GM21529 (cell line): Measurements from ENCODE around the gene MOB3A.
"Not testable (repeated sequence)": the region's sequence is repeated elsewhere in the genome, so short reads cannot be mapped to it uniquely, and the experiment has no call there.

Experiments
- ATAC-seq: cut with Tn5 transposase; IDR thresholded peaks from one replicate; pipeline ENCODE4 v1.9.1; 2021; ENCODE audit not compliant: unreplicated experiment

MOB3A gene

DNA sequence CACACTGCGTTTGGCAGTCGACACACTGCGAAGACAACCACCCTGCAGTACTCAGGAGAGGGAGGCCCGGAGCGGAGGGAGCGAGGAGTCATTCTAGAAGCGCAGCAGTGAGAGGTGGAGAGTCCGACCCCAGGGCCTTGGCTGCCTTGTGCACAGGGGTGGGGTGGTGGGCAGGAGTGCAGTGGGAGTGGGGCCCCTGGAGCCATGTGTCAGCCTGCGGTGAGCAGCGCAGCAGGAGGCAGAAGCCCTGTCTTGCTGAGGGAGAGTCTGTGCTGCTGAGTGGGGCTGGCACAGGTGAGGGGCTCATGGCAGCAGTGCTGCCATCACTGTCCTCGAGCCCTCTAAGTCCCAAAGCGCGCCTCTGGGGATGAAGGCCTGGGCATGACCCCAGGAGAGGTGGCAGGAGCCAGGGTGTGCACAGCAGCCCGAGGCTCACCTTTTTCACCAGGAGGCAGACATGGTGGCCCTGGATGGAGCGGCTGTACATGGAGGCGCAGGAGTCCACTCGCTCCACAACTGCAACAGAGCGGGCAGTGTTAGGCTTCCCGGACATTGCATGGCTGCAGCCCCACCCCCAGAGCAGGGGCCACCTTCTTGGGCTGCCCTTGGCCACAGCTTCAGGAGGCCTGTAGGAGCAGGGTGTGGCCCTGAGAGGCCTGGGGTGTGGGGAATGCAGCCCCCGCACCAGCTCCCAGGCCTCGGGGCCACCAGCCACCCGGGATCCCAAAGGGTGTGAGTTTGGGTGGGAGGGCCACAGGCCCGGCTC is 12.3 kb upstream of the MOB3A start:
- no peak for ATAC-seq

DNA sequence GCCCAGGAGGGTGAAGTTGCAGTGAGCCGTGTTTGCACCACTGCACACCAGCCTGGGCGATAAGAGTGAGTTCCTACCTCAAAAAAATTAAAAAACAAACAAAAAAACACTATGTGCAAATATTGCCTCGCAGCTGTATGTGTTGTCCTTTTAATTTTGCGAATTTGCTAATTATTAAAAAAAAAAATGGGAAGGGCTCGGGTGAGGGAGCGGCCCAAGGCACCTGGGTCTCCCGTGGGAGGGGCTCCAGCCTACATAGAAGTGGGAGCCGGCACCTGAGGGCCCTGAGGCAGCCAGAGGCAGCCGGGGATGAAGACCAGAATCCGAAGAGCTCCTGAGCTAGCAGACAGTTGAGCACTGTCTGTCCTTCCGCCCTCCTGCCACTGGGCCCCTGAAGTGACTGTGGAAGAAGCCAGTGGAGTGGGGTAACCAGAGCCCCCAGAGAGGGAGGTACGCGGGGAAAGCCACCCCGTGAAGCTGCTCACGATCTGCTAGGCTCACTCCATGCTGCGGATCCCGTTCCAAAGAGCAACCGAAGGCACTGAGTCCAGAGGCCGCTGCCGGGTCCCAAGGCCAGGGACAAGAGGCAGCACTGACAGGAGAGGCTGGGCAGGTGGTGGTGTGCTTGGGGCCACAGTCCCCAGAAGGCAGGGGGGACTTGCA is 7.0 kb upstream of the MOB3A start:
- no peak for ATAC-seq

DNA sequence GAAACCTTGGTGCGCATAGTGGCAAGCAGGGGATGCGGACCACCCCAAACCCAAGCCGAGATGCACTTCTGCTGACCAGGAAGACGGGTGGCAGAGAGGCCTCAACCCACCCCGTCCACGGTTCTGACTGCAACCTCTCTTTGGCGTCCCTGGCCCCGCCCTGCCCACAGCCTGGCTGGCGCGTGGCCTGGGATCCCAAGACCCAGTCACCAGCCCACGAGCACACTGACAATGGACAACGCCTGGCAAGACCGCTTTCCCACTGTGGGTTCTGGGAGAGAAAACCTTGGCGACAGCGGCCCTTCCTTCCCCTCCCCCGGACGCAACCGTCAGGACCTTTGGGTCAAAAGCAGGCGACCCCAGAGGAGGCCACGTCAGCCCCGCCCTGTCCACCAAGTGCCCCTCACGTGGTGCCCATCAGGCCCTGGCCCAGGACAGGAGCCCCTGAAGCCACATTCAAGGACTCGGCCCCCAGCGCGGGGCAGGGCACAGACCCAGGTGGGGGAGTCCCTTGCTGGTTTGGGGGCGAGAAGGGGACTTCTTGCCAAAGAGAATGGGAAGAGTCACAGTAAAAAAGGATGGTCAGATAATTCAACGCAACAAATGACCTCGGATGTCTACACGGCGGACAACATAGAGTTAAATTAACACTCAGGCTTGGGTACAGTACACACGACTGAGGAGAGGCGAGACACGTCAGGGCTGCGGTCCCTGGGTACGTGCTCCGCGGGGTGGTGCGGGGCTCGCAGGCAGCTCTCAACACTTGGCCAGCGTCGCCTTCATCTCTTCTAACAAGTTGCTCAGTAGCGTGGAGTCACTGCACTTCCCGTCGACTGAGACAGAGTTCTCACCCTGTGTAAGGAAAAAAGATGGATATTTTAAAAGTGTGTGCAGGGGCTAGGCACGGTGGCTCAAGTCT is 5.5 kb upstream of the MOB3A start:
- no peak for ATAC-seq

DNA sequence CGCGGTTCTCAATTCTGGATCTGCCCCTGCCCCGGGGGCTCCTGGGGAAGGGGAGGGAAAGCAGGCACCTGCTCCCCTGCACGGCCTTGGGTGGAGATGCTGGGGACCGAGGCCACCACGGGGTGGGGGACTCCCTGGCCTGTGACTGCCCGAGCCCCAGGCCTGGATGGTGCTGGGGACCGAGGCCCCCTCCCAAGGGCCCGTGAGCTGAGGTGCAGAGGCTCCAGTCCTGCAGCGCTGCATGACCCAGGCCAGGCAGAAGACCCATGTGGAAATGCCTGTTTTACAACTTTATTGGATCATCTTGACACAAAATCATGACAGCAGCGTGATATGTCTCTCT is 4.6 kb upstream of the MOB3A start:
- no peak for ATAC-seq

DNA sequence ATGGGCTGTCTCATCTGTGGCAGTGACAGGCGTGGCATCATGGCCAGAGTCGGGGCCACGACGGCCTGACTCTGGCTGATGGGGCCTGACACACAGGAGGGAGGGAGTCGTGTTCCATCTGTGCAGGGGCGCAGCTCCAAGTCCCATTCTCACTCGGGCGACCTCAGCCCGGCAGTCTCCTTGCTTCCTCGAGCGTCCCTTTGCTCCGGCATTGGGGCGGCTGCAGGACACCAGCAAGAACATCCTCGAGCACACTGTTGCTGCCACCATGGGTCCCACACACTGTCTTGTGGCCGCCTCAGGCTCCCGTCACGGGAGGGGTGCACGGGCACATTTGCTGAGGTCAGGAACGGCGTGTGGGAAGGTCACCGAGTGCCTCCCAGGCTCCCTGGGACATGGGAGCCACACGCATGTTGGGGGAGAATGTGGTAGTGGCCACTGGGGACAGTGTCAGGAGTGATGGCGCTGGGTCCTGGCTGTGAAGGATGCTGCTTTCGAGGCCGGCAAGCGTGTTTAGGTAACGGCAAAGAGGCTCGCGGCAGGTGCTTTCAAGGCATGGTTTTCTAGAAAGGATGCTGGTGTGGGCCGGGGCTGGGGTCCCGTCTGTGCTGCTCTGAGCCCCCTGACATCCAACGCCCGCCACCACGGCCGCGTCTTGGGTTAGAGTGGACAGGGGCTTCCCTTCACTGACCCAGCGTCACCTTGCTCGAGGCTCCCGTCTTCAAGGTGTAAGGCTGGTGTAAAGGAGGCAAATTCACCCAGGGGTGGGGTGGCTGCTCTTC is 4.0 kb upstream of the MOB3A start:
- ATAC-seq, result no peak

DNA sequence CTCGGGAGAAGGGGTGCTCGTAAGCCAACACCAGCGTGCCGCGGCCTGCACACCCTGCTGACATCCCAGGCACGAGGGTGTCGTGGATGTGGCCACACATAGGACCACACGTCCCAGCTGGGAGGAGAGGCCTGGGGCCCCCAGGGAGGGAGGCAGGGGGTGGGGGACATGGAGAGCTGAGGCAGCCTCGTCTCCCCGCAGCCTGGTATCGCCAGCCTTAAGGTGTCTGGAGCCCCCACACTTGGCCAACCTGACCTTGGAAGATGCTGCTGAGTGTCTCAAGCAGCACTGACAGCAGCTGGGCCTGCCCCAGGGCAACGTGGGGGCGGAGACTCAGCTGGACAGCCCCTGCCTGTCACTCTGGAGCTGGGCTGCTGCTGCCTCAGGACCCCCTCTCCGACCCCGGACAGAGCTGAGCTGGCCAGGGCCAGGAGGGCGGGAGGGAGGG is 3.0 kb upstream of the MOB3A start:
- no peak for ATAC-seq

DNA sequence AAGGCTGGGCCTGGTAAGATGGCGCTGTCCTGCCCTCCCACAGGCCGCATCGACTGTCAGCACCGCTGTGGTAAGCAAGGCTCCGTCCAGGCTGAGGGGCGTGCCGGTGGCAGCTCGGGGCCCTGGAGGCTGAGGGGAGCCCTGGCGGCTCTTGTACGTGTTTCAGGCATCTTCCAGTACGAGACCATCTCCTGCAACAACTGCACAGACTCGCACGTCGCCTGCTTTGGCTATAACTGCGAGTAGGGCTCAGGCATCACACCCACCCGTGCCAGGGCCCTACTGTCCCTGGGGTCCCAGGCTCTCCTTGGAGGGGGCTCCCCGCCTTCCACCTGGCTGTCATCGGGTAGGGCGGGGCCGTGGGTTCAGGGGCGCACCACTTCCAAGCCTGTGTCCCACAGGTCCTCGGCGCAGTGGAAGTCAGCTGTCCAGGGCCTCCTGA is 1.8 kb upstream of the MOB3A start:
- ATAC-seq, result no peak

DNA sequence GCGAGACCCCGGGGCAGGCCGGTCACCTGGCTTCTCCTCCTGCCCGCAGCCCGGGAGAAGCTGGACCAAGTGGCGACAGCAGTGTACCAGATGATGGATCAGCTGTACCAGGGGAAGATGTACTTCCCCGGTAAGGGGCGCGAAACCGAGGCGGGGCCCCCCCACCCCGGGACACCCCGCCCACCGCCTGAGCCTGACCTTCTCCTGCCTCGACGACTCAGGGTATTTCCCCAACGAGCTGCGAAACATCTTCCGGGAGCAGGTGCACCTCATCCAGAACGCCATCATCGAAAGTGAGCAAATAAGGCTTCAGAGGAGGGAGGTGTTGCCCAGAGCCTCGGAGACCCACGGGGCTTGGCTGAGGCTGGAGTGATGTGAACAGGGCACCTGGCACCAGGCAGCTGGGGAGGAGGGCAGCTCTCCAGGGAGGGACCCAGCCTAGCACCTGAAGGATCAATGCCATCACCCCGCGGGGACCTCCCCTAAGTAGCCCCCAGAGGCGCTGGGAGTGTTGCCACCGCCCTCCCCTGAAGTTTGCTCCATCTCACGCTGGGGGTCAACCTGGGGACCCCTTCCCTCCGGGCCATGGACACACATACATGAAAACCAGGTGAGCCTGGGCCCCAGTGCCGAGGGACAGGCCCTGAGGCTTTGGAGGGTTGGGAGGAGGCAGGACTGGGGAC is 1.2 kb upstream of the MOB3A start:
- ATAC-seq, result no peak

DNA sequence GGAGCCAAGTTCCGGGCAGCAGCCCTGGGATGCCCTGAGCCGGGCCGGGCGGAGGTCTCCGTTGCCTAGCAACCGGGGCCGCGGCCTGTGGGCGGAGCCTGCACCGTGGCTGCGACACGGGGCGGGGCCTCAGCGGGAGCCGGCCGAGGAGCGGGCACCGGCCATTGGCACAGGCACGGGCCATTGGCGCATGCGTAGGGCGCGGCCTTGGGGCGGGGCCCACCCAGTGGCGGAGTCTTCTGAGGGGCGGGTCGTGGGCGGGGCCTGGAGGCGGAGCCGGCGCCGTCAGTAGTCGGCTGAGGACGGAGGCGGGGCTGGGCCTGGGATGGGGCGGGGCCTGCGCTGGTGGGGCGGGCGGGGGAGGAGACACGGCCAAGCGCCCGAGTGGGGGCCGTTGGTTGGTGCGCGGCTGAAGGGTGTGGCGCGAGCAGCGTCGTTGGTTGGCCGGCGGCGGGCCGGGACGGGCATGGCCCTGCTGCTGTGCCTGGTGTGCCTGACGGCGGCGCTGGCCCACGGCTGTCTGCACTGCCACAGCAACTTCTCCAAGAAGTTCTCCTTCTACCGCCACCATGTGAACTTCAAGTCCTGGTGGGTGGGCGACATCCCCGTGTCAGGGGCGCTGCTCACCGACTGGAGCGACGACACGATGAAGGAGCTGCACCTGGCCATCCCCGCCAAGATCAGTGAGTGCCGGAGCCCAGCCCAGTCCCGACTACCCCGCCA is 515 bp upstream of the MOB3A start, which contains the start of gene IZUMO4:
IZUMO4 (plus strand) TSS at position 436 of the 723 bp plus-strand sequence; CDS start at position 467, 31 bp downstream.
- peak; percentile 63 for ATAC-seq

DNA sequence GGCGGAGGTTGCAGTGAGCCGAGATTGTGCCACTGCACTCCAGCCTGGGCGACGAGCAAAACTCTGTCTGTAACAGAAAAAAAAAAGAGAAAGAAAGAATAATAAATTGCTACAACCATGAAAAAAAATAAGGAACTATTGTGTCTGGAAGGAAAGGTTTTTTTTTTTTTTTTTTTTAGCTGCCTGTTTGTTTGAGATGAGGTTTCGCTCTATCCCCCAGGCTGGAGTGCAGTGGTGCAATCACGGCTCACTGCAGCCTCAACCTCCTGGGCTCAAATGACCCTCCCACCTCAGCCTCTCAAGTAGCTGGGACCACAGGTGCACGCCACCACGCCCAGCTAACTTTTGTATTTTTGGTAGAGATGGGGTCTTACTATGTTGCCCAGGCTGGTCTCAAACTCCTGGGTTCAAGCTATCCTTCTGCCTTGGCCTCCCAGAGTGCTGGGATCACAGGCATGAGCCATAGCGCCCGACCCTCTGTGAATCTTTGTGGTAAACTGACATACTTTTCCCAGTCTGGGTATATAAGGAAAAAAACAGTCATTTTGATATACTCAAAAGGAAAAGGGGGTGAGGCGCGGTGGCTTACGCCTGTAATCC is 4.1 kb downstream of the MOB3A start:
- ATAC-seq, result not testable (repeated sequence)

DNA sequence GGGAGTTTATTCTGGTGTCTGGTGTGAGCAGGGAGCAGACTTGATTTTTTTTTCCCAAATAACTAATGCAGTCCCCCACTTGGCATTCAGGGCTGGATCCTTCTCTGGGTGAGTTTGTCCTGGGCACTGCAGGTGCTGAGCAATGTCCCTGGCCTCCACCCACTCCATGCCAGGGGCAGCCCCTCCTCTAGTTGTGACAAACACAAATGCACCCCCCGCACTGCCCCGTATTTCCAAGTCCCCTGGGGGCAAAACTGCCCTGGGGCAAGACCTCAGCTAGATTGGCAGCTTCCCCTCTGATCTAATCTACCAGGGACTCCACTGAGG is 6.4 kb downstream of the MOB3A start:
- peak; percentile 2 for ATAC-seq

DNA sequence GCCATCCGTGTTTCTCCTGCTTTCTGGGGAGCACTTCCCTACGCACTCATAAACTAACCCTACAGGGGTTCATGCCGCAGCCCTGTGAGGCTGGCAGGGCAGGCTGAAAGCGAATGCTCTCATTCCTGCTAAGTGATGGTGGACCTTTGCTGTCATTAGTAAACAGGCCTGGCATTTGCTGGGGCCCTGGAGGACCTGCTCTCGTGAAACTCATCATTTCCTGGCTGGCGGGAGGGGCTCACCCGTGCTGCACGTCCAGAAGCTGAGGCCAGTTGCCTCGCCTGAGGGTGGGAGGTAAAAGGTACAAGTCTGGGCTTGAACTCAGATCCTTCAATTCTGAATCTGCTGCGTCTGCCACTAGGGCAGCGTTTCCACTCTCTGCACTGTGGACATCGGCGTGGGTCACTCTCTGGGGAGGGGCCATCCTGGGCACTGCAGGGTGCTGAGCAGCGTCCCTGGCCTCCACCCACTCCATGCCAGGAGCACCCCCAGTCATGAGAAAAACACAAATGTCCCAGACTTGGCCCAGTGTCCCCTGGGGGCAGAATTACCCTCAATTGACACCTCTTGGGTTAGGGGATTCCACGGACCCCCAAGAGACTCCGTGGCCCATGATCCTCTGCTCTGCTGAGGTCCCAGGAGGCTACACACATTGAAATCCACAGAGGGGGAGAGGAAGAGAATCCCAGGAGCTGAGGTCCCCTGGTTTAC is 7.0 kb downstream of the MOB3A start:
- no peak for ATAC-seq

DNA sequence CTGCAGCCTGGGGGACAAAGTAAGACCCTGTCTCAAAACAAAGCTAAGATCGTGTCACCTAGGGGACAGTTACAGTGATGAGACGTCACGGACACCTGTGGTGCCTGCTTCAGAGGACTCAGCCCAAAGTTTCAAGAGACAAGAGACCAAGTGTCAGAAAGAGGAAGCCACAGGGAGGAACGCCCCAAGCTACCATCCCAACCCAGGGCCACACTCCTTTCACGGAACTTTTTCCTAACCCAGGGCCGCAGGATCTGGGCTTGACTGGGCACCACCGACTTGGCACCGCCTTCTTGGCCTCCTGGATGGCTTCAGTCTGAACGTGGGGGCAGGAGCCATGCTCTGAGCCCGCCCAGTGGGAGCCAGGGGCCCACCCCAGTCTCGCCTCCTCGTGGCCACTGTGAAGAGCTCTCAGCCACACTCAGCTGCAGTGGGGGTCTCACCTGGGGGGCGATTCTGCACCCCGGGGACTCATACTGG is 8.5 kb downstream of the MOB3A start:
- no peak for ATAC-seq

DNA sequence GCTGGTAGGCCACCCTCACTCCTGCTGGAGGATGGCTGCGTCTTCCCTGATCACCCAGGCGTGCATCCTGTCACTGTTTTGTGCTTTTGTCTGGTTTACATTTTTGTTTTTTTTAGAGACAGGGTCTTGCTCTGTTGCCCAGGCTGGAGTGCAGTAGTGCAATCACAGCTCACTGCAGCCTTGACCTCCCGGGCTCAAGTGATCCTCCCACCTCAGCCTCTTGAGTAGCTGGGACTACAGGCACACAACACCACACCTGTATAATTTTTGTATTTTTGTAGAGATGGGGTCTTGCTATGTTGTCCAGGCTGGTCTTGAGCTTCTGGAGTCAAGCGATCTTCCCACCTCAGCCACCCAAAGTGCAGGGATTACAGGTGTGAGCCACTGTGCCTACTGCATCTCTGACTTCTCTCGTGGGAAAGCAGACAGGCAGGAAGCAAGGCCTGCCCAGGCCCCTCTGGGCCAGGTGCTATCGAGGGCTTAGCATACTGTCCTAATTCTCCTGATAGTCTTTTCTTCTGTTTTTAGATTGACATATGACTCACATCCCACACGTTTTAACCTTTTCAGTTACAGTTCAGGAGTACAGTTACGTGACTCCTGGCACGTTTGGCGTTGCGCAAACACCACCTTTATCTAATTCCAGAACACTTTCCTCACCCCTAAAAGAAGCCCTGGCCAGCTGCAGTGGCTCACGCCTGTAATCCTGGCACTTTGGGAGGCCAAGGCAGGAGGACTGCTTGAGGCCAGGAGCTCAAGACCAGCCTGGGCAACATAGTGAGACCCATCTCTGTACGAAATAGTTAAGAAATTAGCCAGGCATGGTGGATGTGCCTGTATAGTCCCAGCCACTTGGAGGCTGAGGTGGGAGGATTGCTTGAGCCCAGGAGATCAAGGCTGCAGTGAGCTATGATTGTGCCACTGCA is 9.2 kb downstream of the MOB3A start:
- ATAC-seq, result not testable (repeated sequence)

DNA sequence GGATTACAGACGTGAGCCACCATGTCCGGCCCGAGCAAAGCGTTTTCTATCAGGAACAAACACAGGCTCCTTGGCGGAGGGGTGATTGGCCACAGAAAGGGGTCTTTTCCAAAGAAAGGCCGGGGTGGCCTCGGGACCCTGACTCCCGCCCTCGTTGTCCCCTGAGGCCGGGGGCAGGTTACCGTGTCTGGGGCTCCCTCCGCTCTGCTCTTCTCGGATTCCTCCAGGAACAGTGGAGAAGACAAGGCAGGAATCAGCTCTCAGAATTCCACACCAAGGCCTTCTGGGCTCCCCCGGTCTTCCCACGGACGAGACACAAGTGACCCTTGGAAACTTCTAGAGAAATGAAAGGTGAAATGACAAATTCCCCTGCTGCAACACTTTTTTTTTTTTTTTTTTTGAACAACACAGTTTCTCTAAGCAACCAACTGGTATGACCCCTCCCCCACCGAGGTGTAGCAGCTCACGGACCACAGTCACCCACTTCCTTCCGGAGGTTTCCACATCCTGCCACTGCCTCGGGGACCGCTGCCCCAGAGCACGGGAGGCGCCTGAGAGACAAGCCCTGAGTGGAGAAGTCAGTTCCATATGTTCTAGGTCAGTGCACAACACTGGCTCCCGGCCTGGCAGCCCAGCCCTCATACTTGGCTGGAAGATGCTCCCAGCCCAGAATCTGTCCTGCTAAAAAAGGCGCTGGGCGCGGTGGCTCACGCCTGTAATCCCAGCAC is 11.0 kb downstream of the MOB3A start:
- ATAC-seq, result peak; percentile 36

DNA sequence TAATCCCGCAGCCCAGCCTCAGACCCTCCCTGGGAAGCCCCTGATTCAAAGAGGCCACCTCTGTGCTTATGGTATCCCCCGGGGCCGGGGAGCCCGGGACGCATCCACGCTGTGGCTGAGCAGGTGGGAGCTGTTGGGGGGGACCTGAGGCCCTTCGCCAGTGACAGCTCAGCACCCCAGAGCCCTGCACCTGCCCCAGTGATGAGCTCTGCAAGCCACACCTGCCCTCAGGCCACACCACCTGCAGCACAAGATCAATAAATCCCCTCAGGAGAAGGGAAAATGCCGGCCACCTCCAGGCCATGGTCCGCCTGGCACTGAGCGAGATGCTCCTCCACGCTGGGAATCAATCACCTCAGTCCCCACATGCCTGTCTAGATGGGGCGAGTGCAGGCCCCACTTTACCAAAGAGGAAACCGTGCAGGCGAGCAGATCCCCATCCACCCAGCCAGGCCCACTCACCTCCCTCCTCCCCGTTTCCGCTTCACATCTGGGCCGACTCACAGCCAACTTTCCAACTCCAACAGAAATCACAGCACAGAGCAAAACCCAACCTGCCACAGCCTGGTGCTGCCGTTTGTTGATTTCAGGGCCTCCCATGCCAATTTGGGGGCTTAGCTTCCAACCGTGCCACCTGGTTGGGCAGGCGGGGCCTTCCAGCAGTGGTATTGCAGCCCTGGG is 12.8 kb downstream of the MOB3A start:
- ATAC-seq, result no peak
